HL-60 (cell line): ENCODE results near the gene GPX4.
A peak's percentile ranks its signal among the peaks of the same experiment; 100 is the strongest.

Source experiments
- DNase-seq, 2 experiments: peaks; one replicate each; pipeline ENCODE4 v3.0.0-alpha.2; 2010 to 2020; ENCODE audit warnings: low read depth in 1 of 2, low spot score in 1 of 2
- H3K27ac ChIP-seq: fragments of 250-450 bp; sonication (Bioruptor Pico); replicated peaks from 2 replicates; pipeline ENCODE4 v1.5.1; 2020; ENCODE audit warnings: mild to moderate bottlenecking, moderate library complexity
- H3K27me3 ChIP-seq: fragments of 250-450 bp; sonication (Bioruptor Pico); 2 replicates; pipeline ENCODE4 v1.5.1; 2021; ENCODE audit warnings: mild to moderate bottlenecking, moderate library complexity; ENCODE audit not compliant: insufficient read depth, poor library complexity, severe bottlenecking
- H3K4me3 ChIP-seq: replicated peaks from 2 replicates; pipeline ENCODE4 v1.5.1; 2011; ENCODE audit warnings: mild to moderate bottlenecking, control low read depth, low read length; ENCODE audit not compliant: insufficient read depth
- CTCF ChIP-seq: IDR thresholded peaks from one replicate; pipeline ENCODE4 v1.5.1; 2011; ENCODE audit warnings: low read length, control low read depth, inconsistent platforms; ENCODE audit not compliant: insufficient read depth
- GABPA ChIP-seq: IDR thresholded peaks from 2 replicates; pipeline ENCODE4 v1.6.1; 2012; ENCODE audit warnings: low read depth
- POLR2AphosphoS5 ChIP-seq: IDR thresholded peaks from 2 replicates; pipeline ENCODE4 v1.6.1; 2012; ENCODE audit warnings: low read depth
- REST ChIP-seq: IDR thresholded peaks from 2 replicates; pipeline ENCODE4 v1.6.1; 2012; ENCODE audit warnings: low read depth; ENCODE audit not compliant: insufficient replicate concordance
- SPI1 ChIP-seq: IDR thresholded peaks from 2 replicates; pipeline ENCODE4 v1.6.1; 2012; ENCODE audit warnings: low read depth, mild to moderate bottlenecking, borderline replicate concordance

GPX4 gene

GRCh38 chr19:1073956-1074517 is 29.8 kb upstream of the GPX4 start:
- Histone ChIP-seq H3K4me3 (no peak overlapping the region), H3K27ac (peak overlapping the region; percentile 46; the same call in 1 of the 2 replicates), H3K27me3 (no peaks in the 10 kb centered on the region)
- no peak for TF ChIP-seq SPI1
- no peak for TF ChIP-seq REST
- TF ChIP-seq CTCF = no peak
- TF ChIP-seq POLR2AphosphoS5 = no peak; the same call in 1 of the 2 replicates
- DNase-seq = no peak

- Histone ChIP-seq H3K27ac (peak overlapping the region; percentile 46; the same call in 1 of the 2 replicates), H3K4me3 (no peak overlapping the region), H3K27me3 (no peaks in the 10 kb centered on the region)
- DNase-seq = peak in 1 of 2 experiments; percentile 90
- TF ChIP-seq CTCF (no peak), GABPA (no peak), POLR2AphosphoS5 (no peak), SPI1 (no peak), REST (no peak)
These were observed 29.1 kb upstream of the GPX4 start for GRCh38 chr19:1074544-1075283.

- no peak for DNase-seq
- TF ChIP-seq REST (no peak), GABPA (no peak), CTCF (no peak), POLR2AphosphoS5 (no peak), SPI1 (no peak)
- H3K27ac ChIP-seq = 0 out of 2 replicates have a peak overlapping the region, but pooled peaks have one; percentile 13
- no peaks in the 10 kb centered on the region for H3K27me3 ChIP-seq
- no peak overlapping the region for H3K4me3 ChIP-seq
These were observed 27.8 kb upstream of the GPX4 start for GRCh38 chr19:1076046-1076386.
